Tibial nerve (tissue), 4 donors: Measurements from ENCODE around the gene SPTSSB. TPM values are rescaled to one million over a fixed set of nuclear protein-coding genes. Genes with fewer than 3 reads are reported as not detected.

Experiments
- DNase-seq, 2 donors: peaks; one replicate each; pipeline ENCODE4 v3.0.0-alpha.2; 2019; ENCODE audit warnings: low spot score in 2 of 2
- H3K27ac ChIP-seq, 4 donors: fragments of 200-600 bp; sonication (generic) in 3 of 4; one replicate each; pipeline ENCODE4 v1.5.1; 2017 to 2019; ENCODE audit warnings: mild to moderate bottlenecking in 1 of 4
- H3K27me3 ChIP-seq, 2 donors: fragments of 200-600 bp; sonication (generic) in 1 of 2; one replicate each; pipeline versions ENCODE4 v1.5.1 to v1.6.0; 2017 to 2019
- H3K36me3 ChIP-seq, 3 donors: fragments of 200-600 bp; sonication (generic); one replicate each; pipeline ENCODE4 v1.5.1; 2018 to 2019
- H3K4me1 ChIP-seq, 4 donors: fragments of 200-600 bp; sonication (generic) in 3 of 4; one replicate each; pipeline ENCODE4 v1.5.1; 2017 to 2019
- H3K4me3 ChIP-seq, 4 donors: fragments of 200-600 bp; sonication (generic) in 3 of 4; one replicate each; pipeline ENCODE4 v1.5.1; 2017 to 2019; ENCODE audit warnings: mild to moderate bottlenecking in 1 of 4, moderate library complexity in 1 of 4
- H3K9me3 ChIP-seq, 4 donors: fragments of 200-600 bp; sonication (generic) in 3 of 4; one replicate each; pipeline ENCODE4 v1.5.1; 2017 to 2019
- CTCF ChIP-seq, 5 experiments: fragments of 200-600 bp in 3 of 5; fragments of 450-650 bp in 2 of 5; sonication (generic) in 3 of 5; IDR thresholded peaks; one replicate each; pipeline ENCODE4 v1.5.1; 2016 to 2019; ENCODE audit warnings: antibody characterized with exemption in 5 of 5, mild to moderate bottlenecking in 3 of 5, moderate library complexity in 2 of 5
- EP300 ChIP-seq, 2 donors: sonication (generic); formaldehyde crosslinking; IDR thresholded peaks; one replicate each; pipeline ENCODE4 v1.6.1; 2017; ENCODE audit warnings: antibody characterized with exemption in 2 of 2, mild to moderate bottlenecking in 1 of 2
- POLR2A ChIP-seq, 2 donors: fragments of 450-650 bp; IDR thresholded peaks; one replicate each; pipeline ENCODE4 v1.6.1; 2017; ENCODE audit warnings: antibody characterized with exemption in 2 of 2, mild to moderate bottlenecking in 2 of 2, moderate library complexity in 2 of 2
- WGBS, 2 donors: methylation state at CpG; one replicate each; pipeline ENCODE4 v1.1.5; 2018; 5-methylcytosine and 5-hydroxymethylcytosine counted together
- total RNA-seq, 4 donors: library from RNA; depleted of rRNA; stranded (reverse); fragments of >200 nt; gene quantifications; one replicate each; pipeline ENCODE4 v1.1.0, GENCODE V29; 2016

SPTSSB gene
- total RNA-seq, 4 donors from 2014 or later, result 0.63 TPM; not detected in 3

GRCh38 chr3:161342629-161343028 is 28.7 kb downstream of the SPTSSB start:
- no peak overlapping the region for H3K27ac ChIP-seq
- no peak for DNase-seq
- TF ChIP-seq EP300 (IDR thresholded peaks at IDR 0.05) (no peak), CTCF (IDR thresholded peaks at IDR 0.05) (no peak), POLR2A (IDR thresholded peaks at IDR 0.05) (no peak)
- no peaks in the 10 kb centered on the region for H3K27me3 ChIP-seq
- H3K36me3 ChIP-seq, result no peaks in the 10 kb centered on the region
- no peaks in the 10 kb centered on the region for H3K9me3 ChIP-seq
- 69 to 70% methylated on average over 3 of the region's 3 CpGs for WGBS, 2 donors
- H3K4me1 ChIP-seq, result no peaks in the 10 kb centered on the region
- no peak overlapping the region for H3K4me3 ChIP-seq

GRCh38 chr3:161339517-161340500 is 31.5 kb downstream of the SPTSSB start:
- WGBS, 2 donors, result 35 to 44% methylated on average over 4 of the region's 4 CpGs
- TF ChIP-seq EP300 (IDR thresholded peaks at IDR 0.05) (no peak), POLR2A (IDR thresholded peaks at IDR 0.05) (no peak), CTCF (IDR thresholded peaks at IDR 0.05) (no peak)
- no peak for DNase-seq

GRCh38 chr3:161337311-161337710 is 34.0 kb downstream of the SPTSSB start:
- no peaks in the 10 kb centered on the region for H3K4me1 ChIP-seq
- no peak for DNase-seq

More at GRCh38 chr3:161339517-161340500, 31.5 kb downstream of the SPTSSB start:
- Histone ChIP-seq H3K36me3 (no peaks in the 10 kb centered on the region), H3K4me1 (no peaks in the 10 kb centered on the region), H3K9me3 (no peaks in the 10 kb centered on the region), H3K27me3 (no peaks in the 10 kb centered on the region), H3K27ac (no peak overlapping the region), H3K4me3 (no peak overlapping the region)

GRCh38 chr3:161336661-161337060 is 34.7 kb downstream of the SPTSSB start:
- 91% methylated on average over 2 of the region's 2 CpGs for WGBS, 2 donors
- no peaks in the 10 kb centered on the region for H3K36me3 ChIP-seq

More at GRCh38 chr3:161337311-161337710, 34.0 kb downstream of the SPTSSB start:
- Histone ChIP-seq H3K9me3 (no peaks in the 10 kb centered on the region), H3K36me3 (no peaks in the 10 kb centered on the region), H3K4me3 (no peak overlapping the region), H3K27ac (no peak overlapping the region), H3K27me3 (no peaks in the 10 kb centered on the region)
- TF ChIP-seq CTCF (IDR thresholded peaks at IDR 0.05), result no peak
- TF ChIP-seq EP300 (IDR thresholded peaks at IDR 0.05), result no peak
- TF ChIP-seq POLR2A (IDR thresholded peaks at IDR 0.05), result no peak

More at GRCh38 chr3:161336661-161337060, 34.7 kb downstream of the SPTSSB start:
- Histone ChIP-seq H3K27ac (no peak overlapping the region), H3K4me1 (no peaks in the 10 kb centered on the region), H3K27me3 (no peaks in the 10 kb centered on the region), H3K4me3 (no peak overlapping the region), H3K9me3 (no peaks in the 10 kb centered on the region)
- DNase-seq, result no peak
- TF ChIP-seq EP300 (IDR thresholded peaks at IDR 0.05), result no peak
- TF ChIP-seq POLR2A (IDR thresholded peaks at IDR 0.05), result no peak
- TF ChIP-seq CTCF (IDR thresholded peaks at IDR 0.05), result no peak
